Measurements from ENCODE around the gene PPP2R2C.

PPP2R2C gene

GRCh38 chr4:6278801-6279197, 193.6 kb downstream of the PPP2R2C start:
- DNase-seq: no peak

- no peak for DNase-seq
These were observed 194.2 kb downstream of the PPP2R2C start for GRCh38 chr4:6277935-6278800.

- no peak for DNase-seq
These were observed 195.1 kb downstream of the PPP2R2C start for GRCh38 chr4:6277139-6277802.

GRCh38 chr4:6275898-6276806, 196.3 kb downstream of the PPP2R2C start:
- DNase-seq: no peak

- no peak for DNase-seq
These were observed 197.1 kb downstream of the PPP2R2C start for GRCh38 chr4:6275351-6275750.

- no peak for DNase-seq
These were observed 198.8 kb downstream of the PPP2R2C start for GRCh38 chr4:6273661-6273990.

- DNase-seq: no peak
These were observed 199.4 kb downstream of the PPP2R2C start for GRCh38 chr4:6272863-6273660.

- no peak for DNase-seq
These were observed 200.5 kb downstream of the PPP2R2C start for GRCh38 chr4:6271701-6272465.

GRCh38 chr4:6271206-6271605, 201.2 kb downstream of the PPP2R2C start:
- DNase-seq: no peak

GRCh38 chr4:6270636-6271121, 201.7 kb downstream of the PPP2R2C start:
- no peak for DNase-seq
